ENCODE data around the gene SLC4A8.
"Not testable (repeated sequence)": the region's sequence is repeated elsewhere in the genome, so short reads cannot be mapped to it uniquely, and the experiment has no call there.

SLC4A8 gene

GRCh38 chr12:51430196-51430895, 5.7 kb downstream of the SLC4A8 start:
- no peak for DNase-seq

GRCh38 chr12:51432921-51433320, 8.3 kb downstream of the SLC4A8 start:
- DNase-seq: no peak

DNA sequence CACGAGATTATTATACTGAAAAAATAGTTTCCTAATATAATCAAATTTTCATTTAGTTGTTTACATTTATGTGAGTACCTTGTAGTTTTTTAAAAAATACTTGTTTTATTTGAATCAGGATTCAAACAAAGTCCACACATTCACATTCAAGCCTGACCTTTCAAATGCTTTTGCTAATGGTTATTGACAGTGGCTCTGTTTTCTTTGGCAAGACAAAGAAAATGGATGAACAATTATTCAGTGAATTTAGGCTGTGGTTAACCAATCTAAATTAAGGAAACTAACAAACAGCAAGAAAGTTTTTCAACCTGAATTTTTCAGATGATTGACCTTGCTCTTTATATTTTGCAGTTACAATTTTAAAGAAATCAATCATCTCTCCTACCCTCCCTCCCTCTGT, 9.7 kb downstream of the SLC4A8 start:
- DNase-seq: no peak

- DNase-seq: no peak
Observed at GRCh38 chr12:51437431-51437830, 12.8 kb downstream of the SLC4A8 start.

DNA sequence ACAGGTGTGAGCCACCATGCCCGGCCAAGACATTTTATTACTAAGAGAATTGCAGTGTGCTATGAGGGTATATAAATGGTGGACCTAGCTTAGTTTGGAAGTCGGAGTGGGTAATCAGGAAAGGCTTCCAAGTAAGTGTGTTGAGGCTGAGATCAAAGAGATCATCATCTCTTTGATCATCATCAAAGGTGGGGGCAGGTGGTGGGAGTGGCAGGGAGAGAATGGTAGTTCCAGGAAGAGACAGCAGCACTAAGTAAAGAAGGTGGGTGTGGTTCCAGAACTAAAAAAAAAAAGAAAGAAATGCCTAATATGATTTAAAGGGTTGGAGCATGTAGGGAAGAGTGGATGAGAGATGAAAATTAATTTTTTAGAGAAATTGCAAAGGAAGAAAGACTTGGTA, 14.7 kb downstream of the SLC4A8 start:
- DNase-seq: no peak

DNA sequence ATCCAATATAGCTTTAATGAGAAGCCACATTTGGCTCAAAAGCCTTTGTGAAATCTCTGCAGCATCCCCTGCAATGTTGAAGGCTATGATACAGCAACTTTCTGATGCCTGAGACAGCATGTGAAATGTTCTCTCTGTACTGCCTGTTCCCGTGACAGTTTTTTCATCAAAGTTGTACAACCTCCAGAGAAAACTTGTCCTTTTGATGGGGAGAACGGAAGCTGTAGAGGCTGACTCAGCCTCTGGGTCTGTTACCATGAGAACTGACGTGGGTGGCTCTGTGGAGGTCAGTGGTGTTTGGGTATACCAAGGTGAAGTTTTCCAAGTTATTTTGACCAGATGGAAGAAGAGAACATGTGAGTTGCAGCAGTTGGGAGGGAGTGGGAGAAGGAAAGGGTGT, 17.0 kb downstream of the SLC4A8 start:
- DNase-seq: no peak

DNA sequence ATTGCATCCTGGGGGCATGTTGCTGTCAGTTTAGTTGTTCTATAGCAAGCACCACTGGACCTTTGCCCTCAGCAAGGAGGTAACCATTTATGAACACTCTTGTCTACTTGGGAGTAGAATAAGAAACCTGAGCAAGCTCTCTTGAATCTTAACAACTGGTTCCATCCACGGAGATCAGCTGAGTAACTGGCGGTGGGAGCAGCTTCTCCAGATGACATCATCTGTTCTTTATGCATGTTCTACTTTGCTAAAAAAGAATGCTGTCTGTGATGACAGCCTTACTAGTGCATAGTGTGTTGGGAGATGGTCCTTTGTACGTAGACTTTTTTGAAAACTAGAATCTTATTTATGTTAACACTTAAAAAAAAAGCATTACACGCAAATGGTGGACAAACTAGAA, 17.7 kb downstream of the SLC4A8 start:
- DNase-seq: no peak

DNA sequence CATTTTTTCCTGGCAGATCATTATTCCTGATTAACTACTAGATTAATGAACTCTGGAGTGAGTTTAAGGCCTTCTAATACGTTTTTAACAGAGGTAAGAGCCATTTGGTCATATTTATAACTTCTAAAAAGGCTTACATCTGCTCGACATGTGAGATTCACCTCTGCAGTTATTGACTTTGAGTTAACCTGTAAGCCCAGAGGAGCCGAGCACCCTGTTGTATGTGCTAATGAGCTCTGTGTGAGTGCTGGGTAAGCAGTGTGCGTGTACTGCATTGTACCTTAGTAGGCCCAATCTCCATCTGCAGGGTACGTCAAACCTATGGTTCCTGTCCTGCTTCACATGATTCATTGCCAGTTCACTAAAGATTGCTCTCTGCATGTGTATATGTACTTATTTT, 18.9 kb downstream of the SLC4A8 start:
- no peak for DNase-seq

- DNase-seq: no peak
Observed at GRCh38 chr12:51448618-51449256, 24.1 kb downstream of the SLC4A8 start.

DNA sequence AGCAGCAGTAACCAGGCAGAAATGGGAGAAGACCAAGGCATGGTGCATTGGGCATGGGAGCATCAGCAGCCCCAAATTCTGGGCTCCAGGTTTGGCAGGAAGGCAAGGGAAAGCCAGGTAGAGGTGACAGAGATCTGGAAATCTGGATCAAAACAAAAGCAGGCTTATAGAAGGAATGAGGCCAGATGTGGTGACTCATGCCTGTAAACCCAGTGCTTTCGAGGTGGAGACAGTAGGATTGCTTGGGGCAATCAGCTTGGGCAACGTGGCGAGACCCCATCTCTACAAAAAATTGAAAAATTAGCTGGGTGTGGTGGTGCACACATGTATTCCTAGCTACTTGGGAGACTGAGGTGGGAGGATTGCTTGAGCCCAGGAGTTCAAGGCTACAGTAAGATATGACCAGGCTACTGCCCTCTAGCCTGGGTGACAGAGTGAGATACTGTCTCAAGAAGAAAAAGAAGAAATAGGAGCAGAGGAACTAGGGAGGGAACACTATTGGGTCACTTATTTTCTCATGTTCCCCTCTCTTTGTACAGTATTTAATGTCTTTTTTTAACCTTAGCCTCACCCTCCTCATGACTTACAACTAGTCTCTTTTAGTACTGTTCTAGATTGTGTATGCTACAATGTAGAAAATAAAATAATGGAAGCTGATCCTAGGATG, 25.1 kb downstream of the SLC4A8 start:
- DNase-seq: no peak

GRCh38 chr12:51450333-51450732, 25.7 kb downstream of the SLC4A8 start:
- no peak for DNase-seq

GRCh38 chr12:51450806-51451205, 26.2 kb downstream of the SLC4A8 start:
- DNase-seq: no peak

GRCh38 chr12:51454016-51454415, 29.4 kb downstream of the SLC4A8 start:
- not testable (repeated sequence) for DNase-seq

DNA sequence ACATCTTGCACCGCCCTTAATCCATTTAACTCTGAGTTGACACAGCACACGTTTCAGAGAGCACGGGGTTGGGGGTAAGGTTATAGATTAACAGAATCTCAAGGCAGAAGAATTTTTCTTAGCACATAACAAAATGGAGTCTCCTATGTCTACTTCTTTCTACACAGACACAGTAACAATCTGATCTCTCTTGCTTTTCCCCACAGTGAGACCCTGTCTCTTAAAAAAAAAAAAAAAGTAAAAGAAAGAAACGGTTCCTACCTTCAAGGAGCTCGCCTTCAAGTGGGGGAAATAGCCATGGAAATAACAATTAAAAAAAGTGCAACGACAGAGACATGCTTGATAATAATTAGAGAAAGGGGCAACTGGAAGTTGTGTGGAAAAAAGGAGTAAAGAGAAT, 30.4 kb downstream of the SLC4A8 start:
- not testable (repeated sequence) for DNase-seq

DNA sequence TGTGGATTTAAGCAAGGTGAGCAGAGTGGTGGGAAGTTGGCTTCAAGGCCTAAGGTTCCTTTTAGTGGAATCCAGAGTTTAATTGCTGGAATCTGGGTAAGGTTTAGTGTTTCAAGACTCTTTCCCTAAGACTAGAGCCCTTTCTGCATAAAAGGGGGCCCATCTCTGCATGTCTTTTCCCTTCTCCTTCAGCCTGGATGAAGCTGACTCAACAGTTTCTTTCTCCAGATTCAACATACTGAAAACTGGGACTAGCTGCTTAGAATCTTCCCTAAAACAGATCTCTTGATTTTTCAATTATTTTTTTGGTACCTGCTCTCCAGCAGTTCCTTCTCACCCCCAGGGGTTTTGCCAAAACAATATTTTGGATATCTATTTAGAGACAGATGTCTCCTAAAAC, 34.0 kb downstream of the SLC4A8 start:
- no peak for DNase-seq

- DNase-seq: no peak
Observed at GRCh38 chr12:51460519-51460918, 35.9 kb downstream of the SLC4A8 start.

DNA sequence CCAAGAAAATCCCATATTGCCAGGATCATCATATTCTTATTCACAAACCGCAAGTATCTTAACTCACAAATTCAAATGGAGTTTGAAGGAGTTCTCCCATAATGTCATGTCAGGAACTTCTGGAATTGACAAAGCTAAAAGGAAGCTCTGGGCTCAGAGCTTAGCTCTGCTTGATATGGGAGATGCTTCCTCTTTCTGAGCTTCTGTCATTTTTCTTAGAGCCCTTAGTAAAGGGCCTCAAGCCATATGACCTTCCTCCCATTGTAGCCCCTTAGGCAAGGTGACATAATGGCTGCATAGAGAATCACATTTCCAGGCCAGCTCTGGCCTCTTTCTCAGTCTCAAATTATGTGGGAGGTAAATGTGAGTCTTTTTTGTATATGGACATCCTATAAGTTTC, 40.9 kb downstream of the SLC4A8 start:
- DNase-seq: no peak

GRCh38 chr12:51470116-51470515, 45.5 kb downstream of the SLC4A8 start:
- no peak for DNase-seq

GRCh38 chr12:51471111-51471864, 46.7 kb downstream of the SLC4A8 start:
- DNase-seq: no peak

DNA sequence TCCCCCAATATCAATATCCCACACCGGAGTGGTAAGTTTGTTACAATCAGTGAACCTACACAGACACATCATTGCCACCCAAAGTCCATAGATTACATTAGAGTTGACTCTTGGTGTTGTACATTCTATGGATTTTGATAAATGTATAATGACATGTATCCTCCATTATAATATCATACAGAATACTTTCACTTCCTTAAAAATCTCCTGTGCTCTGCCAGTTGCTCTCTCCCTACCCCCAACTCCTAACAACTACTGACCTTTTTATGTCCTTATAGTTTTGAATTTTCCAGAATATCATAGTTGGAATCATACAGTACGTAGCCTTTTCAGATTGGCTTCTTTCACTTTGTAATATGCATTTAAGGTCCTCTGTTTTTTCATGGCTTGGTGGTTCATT, 48.4 kb downstream of the SLC4A8 start:
- no peak for DNase-seq

- peak in 1 of 5 donors; percentile 43 for DNase-seq
Observed at GRCh38 chr12:51473947-51474346, 49.3 kb downstream of the SLC4A8 start.

DNA sequence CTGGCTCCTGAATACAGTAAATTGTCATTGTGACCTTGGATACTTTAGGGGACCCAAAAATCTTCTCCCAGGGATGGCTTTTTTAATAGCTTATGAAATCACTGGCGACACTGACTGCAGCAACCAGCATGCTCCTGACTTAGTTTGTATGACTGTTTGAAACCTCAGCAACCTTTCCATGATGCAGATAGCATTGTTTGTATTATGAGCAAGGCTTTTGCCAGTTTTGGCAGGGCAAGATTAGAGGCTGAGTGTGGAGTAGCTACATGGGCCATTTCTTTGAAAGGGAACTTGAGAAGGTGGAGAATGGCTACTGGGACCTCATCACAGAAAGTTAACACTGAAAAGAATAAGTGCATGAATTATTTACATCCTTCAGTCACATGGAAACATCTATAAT, 50.9 kb downstream of the SLC4A8 start:
- no peak for DNase-seq

DNA sequence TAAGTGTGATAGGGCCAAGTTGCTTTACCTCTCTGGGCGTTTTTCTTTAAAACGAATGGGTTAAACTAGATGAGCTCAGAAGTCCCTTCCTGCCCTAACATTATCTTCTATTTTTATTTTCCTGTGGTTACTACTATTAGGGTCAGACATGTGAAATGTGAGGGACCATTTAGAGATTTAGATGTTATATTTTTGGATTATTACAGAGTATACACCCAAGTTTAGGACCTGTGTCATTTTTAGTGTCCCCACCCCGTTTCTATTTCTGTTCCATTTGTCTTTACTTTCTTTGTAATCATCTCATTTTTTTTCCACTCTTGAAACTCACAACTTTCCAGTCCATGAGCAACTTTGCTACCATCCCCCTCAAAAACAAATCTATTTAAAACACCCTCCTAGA, 56.3 kb downstream of the SLC4A8 start:
- no peak for DNase-seq
